Keratinocyte (primary cell): Measurements from ENCODE around the gene REX1BD.

Experiments
- EZH2 ChIP-seq: IDR thresholded peaks from one replicate; pipeline ENCODE4 v1.6.1; 2012; ENCODE audit warnings: inconsistent platforms, mild to moderate bottlenecking, low read length, moderate library complexity
- TF ChIP-seq, protein P1 (sequence below), 3 experiments: IDR thresholded peaks in 1 of 3; conservative IDR thresholded peaks in 1 of 3; optimal IDR thresholded peaks in 1 of 3; 2 replicates in 2 of 3; 3 replicates in 1 of 3; pipeline versions ENCODE3 to v1.5.1; 2011; ENCODE audit warnings: low read length in 3 of 3, mild to moderate bottlenecking in 3 of 3, moderate library complexity in 2 of 3, control low read depth in 1 of 3, inconsistent platforms in 1 of 3; ENCODE audit not compliant: insufficient read depth in 2 of 3; ENCODE audit errors: extremely low read depth in 1 of 3

DNA sequence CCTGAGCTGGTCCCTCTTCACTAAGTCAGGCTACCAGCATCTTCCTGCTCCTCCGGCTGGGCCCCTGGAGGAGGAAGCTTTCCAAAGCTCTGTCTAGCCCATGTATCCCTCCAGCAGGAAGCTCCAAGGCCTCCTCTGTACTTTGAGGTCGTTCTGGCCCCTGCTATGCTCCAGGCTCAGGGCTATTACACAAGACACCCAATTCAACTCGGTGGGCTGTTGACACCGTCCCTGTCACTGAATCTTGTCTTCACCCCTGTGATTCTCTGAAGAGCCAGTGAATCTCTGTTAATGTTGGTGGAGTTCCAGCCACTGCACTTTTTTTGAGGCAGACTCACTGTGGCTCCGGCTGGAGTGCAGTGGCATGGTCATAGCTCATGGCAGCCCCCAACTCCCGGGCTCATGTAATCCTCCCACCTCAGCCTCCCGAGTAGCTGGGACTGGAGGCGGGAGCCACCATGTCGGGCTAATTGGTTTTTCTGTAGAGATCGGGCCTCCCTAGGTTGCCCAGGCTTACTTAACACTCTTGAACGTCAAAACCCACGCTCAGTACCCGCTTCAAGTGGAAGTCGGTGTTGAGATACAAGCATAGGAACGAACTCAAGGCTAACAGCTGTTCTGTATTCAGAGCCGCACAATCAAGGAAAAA is 512 bp upstream of the REX1BD start:
- TF ChIP-seq, protein P1, sequence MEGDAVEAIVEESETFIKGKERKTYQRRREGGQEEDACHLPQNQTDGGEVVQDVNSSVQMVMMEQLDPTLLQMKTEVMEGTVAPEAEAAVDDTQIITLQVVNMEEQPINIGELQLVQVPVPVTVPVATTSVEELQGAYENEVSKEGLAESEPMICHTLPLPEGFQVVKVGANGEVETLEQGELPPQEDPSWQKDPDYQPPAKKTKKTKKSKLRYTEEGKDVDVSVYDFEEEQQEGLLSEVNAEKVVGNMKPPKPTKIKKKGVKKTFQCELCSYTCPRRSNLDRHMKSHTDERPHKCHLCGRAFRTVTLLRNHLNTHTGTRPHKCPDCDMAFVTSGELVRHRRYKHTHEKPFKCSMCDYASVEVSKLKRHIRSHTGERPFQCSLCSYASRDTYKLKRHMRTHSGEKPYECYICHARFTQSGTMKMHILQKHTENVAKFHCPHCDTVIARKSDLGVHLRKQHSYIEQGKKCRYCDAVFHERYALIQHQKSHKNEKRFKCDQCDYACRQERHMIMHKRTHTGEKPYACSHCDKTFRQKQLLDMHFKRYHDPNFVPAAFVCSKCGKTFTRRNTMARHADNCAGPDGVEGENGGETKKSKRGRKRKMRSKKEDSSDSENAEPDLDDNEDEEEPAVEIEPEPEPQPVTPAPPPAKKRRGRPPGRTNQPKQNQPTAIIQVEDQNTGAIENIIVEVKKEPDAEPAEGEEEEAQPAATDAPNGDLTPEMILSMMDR (optimal IDR thresholded peaks at IDR 0.05 in 1 of 3, IDR thresholded peaks at IDR 0.05 in 1 of 3, conservative IDR thresholded peaks at IDR 0.05 in 1 of 3; ENCODE audit: extremely low read depth in 1 of 3, insufficient read depth in 2 of 3, low read length in 3 of 3): no peak
- no peak for TF ChIP-seq EZH2
